ENCODE results near the gene MKLN1. TPM values are rescaled to one million over a fixed set of nuclear protein-coding genes. Genes with fewer than 3 reads are reported as not detected.

Gene MKLN1
- total RNA-seq, 2 experiments from 2014 or later, result 12.1 to 56.6 TPM

GRCh38 chr7:131312838-131313237 lies 14.8 kb upstream of the MKLN1 start:
- Histone ChIP-seq H3K27ac (ENCODE audit: low read depth, low read length, poor library complexity, severe bottlenecking) (no peak overlapping the region), H2AFZ (ENCODE audit: low read length) (no peak overlapping the region), H3K9me3 (ENCODE audit: low read length) (peaks cover 17% of the 10 kb centered on the region; the same call in 1 of the 2 replicates), H3K4me3 (ENCODE audit: low read depth, low read length, poor library complexity, severe bottlenecking) (no peak overlapping the region), H3K4me1 (ENCODE audit: insufficient read depth, low read length, poor library complexity, severe bottlenecking) (no peaks in the 10 kb centered on the region), H3K4me2 (ENCODE audit: low read length) (no peak overlapping the region), H3K79me2 (ENCODE audit: insufficient read depth, low read depth, low read length) (no peaks in the 10 kb centered on the region), H3K9me2 (ENCODE audit: insufficient read depth, low read length) (no peaks in the 10 kb centered on the region), H4K20me1 (ENCODE audit: insufficient read depth, low read length) (no peaks in the 10 kb centered on the region), H3K36me3 (ENCODE audit: insufficient read depth, low read length) (no peaks in the 10 kb centered on the region; the same call in 1 of the 2 replicates)
- no peak for TF ChIP-seq EZH2phosphoT487 (IDR thresholded peaks at IDR 0.05; ENCODE audit: borderline replicate concordance, low read depth, low read length)
- no peak for TF ChIP-seq CTCF (conservative IDR thresholded peaks at IDR 0.05; ENCODE audit: low read length)
- POLR2A ChIA-PET, result interaction anchor here (0.5 to 1.1 kb wide), 3 partner anchors 11 to 343 kb away, joined by 3 to 4 read pairs (median 3); no protein-coding TSS in a partner anchor
- BruUV-seq (replicated peaks), result no TSS peak
- DNase-seq (ENCODE audit: low spot score), result no peak
- CTCF ChIA-PET (ENCODE audit: unreplicated experiment), result no interaction called here
- intact Hi-C loops (cut with micrococcal nuclease; ENCODE audit: unreplicated experiment), result no loop called here

- H3K27ac ChIP-seq (ENCODE audit: low read depth, low read length, poor library complexity, severe bottlenecking), result no peak overlapping the region
- H3K4me2 ChIP-seq (ENCODE audit: low read length), result no peak overlapping the region
- ChIA-PET POLR2A (interaction anchor here (0.6 kb wide), 1 partner anchor 377 kb away, joined by 3 read pairs; no protein-coding TSS in a partner anchor), CTCF (ENCODE audit: unreplicated experiment) (no interaction called here)
- no peaks in the 10 kb centered on the region for H3K79me2 ChIP-seq (ENCODE audit: insufficient read depth, low read depth, low read length)
- no peak overlapping the region for H3K4me3 ChIP-seq (ENCODE audit: low read depth, low read length, poor library complexity, severe bottlenecking)
- no peak overlapping the region for H2AFZ ChIP-seq (ENCODE audit: low read length)
- BruUV-seq (replicated peaks), result no TSS peak
- no peaks in the 10 kb centered on the region for H3K9me2 ChIP-seq (ENCODE audit: insufficient read depth, low read length)
- no peaks in the 10 kb centered on the region for H4K20me1 ChIP-seq (ENCODE audit: insufficient read depth, low read length)
- no peak for TF ChIP-seq EZH2phosphoT487 (IDR thresholded peaks at IDR 0.05; ENCODE audit: borderline replicate concordance, low read depth, low read length)
- no peak for TF ChIP-seq CTCF (conservative IDR thresholded peaks at IDR 0.05; ENCODE audit: low read length)
- no peaks in the 10 kb centered on the region for H3K36me3 ChIP-seq (ENCODE audit: insufficient read depth, low read length)
- DNase-seq (ENCODE audit: low spot score), result no peak
- intact Hi-C loops (cut with micrococcal nuclease; ENCODE audit: unreplicated experiment), result no loop called here
- H3K4me1 ChIP-seq (ENCODE audit: insufficient read depth, low read length, poor library complexity, severe bottlenecking), result no peaks in the 10 kb centered on the region
- no peaks in the 10 kb centered on the region for H3K9me3 ChIP-seq (ENCODE audit: low read length)
These were observed 7.1 kb upstream of the MKLN1 start for GRCh38 chr7:131320603-131321002.

- no TSS peak for BruUV-seq (replicated peaks)
- no peaks in the 10 kb centered on the region for H3K9me3 ChIP-seq (ENCODE audit: low read length)
- POLR2A ChIA-PET, result interaction anchor here (1.1 kb wide), 1 partner anchor 13 kb away, joined by 3 read pairs; no protein-coding TSS in a partner anchor
- H3K4me2 ChIP-seq (ENCODE audit: low read length), result no peak overlapping the region
- CTCF ChIA-PET (ENCODE audit: unreplicated experiment), result interaction anchor here (0.6 kb wide), 1 partner anchor 84 kb away, joined by 3 read pairs; no protein-coding TSS in a partner anchor
- peaks cover under 1% of the 10 kb centered on the region for H3K4me1 ChIP-seq (ENCODE audit: insufficient read depth, low read length, poor library complexity, severe bottlenecking)
- H4K20me1 ChIP-seq (ENCODE audit: insufficient read depth, low read length), result no peaks in the 10 kb centered on the region
- no peak overlapping the region for H3K4me3 ChIP-seq (ENCODE audit: low read depth, low read length, poor library complexity, severe bottlenecking)
- no peaks in the 10 kb centered on the region for H3K9me2 ChIP-seq (ENCODE audit: insufficient read depth, low read length)
- no peaks in the 10 kb centered on the region for H3K79me2 ChIP-seq (ENCODE audit: insufficient read depth, low read depth, low read length)
- H2AFZ ChIP-seq (ENCODE audit: low read length), result no peak overlapping the region
- TF ChIP-seq EZH2phosphoT487 (IDR thresholded peaks at IDR 0.05; ENCODE audit: borderline replicate concordance, low read depth, low read length) (no peak), CTCF (conservative IDR thresholded peaks at IDR 0.05; ENCODE audit: low read length) (no peak)
- no peak overlapping the region for H3K27ac ChIP-seq (ENCODE audit: low read depth, low read length, poor library complexity, severe bottlenecking)
- DNase-seq (ENCODE audit: low spot score), result no peak
- intact Hi-C loops (cut with micrococcal nuclease; ENCODE audit: unreplicated experiment), result no loop called here
- H3K36me3 ChIP-seq (ENCODE audit: insufficient read depth, low read length), result no peaks in the 10 kb centered on the region
These were observed 6.0 kb upstream of the MKLN1 start for GRCh38 chr7:131321656-131322055.
